ENCODE measurements around the gene CLEC3B.
"Not testable (repeated sequence)": the region's sequence is repeated elsewhere in the genome, so short reads cannot be mapped to it uniquely, and the experiment has no call there.

CLEC3B gene

DNA sequence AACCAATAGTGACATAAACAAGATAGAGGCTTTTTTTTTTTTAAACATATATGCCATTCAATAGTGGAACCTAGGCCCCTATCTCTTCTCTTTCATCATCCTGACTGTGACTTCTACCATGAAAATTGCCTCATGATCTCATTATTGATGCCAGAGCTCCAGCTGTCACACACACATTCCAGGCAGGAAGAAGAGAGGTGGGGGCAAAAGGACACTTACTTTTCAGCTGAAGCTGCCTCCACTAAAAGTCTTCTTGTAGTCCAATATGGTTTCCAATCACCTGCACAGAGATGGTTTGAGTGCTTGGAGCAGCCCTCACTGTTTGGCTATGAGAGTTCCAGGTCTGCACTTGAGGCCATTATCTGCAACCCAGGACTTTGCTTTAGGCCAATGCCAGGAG is 45.0 kb downstream of the CLEC3B start:
- no peak for DNase-seq

DNA sequence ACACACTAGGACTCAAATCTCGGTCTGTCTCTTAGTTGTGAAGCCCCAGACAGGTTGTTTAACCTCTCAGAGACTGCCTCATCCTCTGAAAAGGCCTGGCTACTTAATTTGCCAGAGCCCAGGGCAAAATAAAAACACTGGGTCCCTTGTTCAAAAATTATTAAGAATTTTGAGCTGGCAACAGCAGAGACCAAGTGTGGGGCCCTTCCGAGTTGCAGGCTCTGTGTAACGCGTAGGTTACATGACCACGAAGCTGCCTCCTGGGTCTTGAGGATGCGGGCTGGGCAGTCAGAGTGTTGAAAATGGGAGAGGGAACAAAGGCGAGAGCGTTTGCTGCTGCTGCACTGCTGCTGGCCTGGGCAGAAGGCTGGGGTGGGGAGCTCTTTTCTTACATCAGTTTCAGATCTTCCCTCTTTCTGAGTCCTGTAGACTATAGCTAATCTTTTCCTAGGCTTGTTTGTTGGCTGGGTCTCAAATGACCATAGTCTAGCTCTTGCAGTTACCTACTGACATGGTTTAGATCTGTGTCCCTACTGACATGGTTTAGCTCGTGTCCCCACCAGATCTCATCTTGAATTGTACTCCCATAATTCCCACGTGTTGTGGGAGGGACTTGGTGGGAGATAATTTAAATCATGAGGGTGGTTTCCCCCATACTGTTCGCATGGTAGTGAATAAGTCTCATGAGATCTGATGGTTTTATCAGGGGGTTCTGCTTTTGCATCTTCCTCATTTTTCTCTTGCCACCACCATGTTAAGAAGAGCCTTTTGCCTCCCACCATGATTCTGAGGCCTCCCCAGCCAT is 49.9 kb downstream of the CLEC3B start:
- DNase-seq, result no peak

DNA sequence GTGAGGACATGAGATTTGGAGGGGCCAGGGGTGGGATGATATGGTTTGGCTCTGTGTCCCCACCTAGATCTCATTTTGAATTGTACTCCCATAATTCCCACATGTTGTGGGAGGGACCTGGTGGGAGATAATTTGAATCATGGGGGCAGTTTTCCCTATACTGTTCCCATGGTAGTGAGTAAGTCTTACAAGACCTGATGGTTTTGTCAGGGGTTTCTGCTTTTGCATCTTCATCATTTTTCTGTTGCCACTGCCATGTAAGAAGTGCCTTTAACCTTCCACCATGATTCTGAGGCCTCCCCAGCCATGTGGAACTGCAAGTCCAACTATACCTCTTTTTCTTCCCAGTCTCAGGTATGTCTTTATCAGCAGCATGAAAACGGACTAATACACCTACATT is 52.2 kb downstream of the CLEC3B start:
- not testable (repeated sequence) for DNase-seq

DNA sequence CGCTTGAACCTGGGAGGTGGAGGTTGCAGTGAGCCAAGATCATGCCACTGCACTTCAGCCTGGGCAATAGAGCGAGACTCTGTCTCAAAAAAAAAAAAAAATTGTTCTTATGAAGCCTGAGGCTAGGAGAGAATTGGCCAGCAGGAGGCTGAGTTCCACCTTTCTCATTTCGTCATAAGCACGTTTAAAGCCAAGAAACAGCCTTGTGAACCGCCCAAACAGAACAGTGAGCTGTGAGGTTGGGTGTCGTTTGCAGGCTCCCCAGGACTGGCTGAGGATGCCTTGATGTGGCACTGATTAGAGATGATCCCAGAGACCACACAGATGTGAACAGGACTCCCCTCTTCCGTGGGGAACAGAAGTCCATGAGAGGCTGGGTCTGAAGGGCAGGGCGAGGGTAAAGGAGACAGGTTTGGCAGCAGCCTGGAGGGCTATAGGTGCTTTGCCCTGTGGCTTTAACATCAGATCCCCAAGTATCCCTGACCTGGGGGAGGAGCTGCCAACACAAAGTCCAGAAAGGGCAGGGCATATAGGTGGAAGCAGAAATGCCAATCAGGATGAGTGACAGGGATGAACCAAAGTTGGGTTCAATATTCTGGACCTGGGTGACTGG is 52.9 kb downstream of the CLEC3B start:
- DNase-seq, result peak; percentile 33

- no peak for DNase-seq
Measured at GRCh38 chr3:45079715-45080114, 53.6 kb downstream of the CLEC3B start.

DNA sequence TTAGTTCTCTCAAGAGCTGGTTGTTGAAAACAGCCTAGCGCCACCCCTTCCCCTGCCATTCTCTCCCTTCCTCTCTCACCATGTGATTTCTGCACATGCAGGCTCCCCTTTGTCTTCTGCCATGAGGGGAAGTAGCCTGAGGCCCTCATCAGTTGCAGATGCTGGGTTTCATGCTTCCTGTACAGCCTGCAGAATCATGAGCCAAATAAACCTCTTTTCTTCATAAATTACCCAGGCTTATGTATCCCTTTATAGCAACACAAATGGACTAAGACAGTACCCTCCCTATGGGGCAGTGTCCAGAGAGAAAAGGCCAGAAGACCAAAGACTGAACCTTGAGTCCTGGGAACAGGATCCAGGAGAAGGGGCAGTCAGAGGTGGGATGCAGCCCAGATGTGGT is 54.7 kb downstream of the CLEC3B start:
- no peak for DNase-seq

GRCh38 chr3:45081506-45082141 is 55.5 kb downstream of the CLEC3B start:
- DNase-seq, result no peak

- no peak for DNase-seq
Measured at GRCh38 chr3:45082142-45082538, 56.0 kb downstream of the CLEC3B start.

DNA sequence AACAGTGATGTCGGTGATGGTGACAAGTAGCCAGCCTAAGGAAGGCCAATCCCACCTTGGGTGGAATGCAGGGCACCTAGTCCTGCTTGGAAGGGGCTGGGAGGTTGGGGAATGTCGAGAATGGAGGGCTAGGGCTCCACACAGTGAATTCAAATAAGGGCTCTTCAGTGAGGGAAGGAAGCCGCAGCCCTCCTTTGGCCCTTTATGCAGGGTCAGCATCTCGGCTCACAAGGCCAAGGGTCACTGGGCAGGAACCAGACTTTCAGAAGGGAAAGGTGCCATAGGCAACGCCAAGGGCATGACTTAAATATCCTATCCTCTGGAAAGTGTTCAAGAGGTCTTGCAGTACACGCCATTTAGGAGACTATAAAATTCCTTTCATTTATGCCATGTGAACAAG is 56.9 kb downstream of the CLEC3B start:
- DNase-seq, result no peak

DNA sequence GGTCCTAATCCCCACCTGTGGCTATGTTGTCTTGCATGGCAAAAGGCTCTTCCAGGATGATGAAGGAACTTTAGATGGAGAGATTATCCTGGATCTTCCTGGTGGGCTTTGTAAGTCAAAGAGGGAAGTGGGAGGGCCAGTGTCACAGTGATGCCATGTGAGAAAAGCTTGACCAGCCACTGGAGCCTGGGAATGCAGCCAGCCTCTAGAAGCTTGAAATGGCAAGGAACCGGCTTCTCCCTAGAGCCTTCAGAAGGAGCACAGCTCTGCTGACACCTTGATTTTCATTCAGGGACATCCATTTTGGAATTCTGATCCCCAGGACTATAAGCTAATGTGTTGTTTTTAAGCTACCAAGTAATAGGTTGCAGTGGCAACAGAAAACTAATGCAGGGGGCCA is 58.3 kb downstream of the CLEC3B start:
- DNase-seq, result no peak

DNA sequence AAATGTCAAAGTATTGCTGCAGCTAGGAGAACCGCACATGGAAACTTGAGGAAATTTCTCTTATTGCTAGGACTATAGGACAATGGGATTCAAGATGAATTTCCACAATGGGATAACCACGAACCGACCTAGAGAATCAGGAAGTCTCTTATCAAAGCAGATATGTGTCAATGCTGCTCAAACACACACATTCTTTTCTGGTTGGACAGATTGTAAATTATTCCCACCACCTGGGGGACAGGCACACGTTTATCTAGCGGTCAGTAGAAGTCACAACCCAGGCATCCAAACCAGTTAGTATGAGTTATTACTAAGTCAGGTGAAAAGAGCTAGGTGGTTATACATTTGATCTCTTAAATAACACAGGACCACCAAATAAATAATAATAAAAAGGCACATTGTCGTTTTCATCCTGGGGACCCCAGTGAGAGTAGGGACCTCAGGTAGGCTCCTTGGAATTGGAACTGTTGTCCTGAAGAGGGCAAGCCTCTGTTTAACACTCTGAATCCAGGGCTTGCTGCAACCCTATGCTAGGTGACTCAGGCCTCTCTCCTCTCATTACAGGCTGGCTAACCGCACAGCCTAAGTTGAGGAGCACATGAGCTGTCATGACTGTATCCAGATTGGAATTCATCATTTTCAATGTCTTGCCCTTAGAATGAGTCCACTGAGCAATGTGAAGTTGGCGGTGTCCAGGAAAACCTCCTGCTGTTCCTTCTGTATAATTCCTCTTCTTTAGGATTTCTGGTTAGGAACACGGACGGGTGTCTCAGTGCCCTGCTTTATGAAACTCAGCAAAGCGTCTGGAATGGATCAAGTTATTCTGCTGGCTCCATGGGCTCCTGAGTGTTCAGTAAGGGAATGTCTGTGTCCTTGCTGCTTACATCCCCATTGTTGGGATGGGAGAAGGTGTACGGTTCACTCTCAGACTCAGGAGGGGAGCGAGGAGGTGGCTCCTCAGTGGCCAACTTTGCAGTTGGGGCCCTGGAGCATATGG is 59.0 kb downstream of the CLEC3B start:
- DNase-seq, result no peak
